ENCODE data around the gene TRHDE.

TRHDE gene

GRCh38 chr12:72330784-72331183 is 58.6 kb downstream of the TRHDE start:
- DNase-seq, result no peak

- no peak for DNase-seq
These were observed 65.2 kb downstream of the TRHDE start for GRCh38 chr12:72337382-72337781.

- no peak for DNase-seq
These were observed 65.8 kb downstream of the TRHDE start for GRCh38 chr12:72337946-72338345.

GRCh38 chr12:72338437-72338836 is 66.3 kb downstream of the TRHDE start:
- no peak for DNase-seq

GRCh38 chr12:72346363-72346944 is 74.3 kb downstream of the TRHDE start:
- DNase-seq, result no peak

- no peak for DNase-seq
These were observed 77.3 kb downstream of the TRHDE start for GRCh38 chr12:72349491-72349890.

GRCh38 chr12:72359416-72359815 is 87.2 kb downstream of the TRHDE start:
- no peak for DNase-seq

GRCh38 chr12:72365151-72365550 is 93.0 kb downstream of the TRHDE start:
- no peak for DNase-seq

GRCh38 chr12:72366255-72366654 is 94.1 kb downstream of the TRHDE start:
- DNase-seq, result no peak

GRCh38 chr12:72368298-72368697 is 96.1 kb downstream of the TRHDE start:
- DNase-seq, result no peak

GRCh38 chr12:72368719-72369422 is 96.7 kb downstream of the TRHDE start:
- no peak for DNase-seq

GRCh38 chr12:72369423-72369959 is 97.3 kb downstream of the TRHDE start:
- DNase-seq, result no peak

- DNase-seq, result no peak
These were observed 108.3 kb downstream of the TRHDE start for GRCh38 chr12:72380441-72380840.

GRCh38 chr12:72388322-72388721 is 116.2 kb downstream of the TRHDE start:
- no peak for DNase-seq

GRCh38 chr12:72390146-72390545 is 118.0 kb downstream of the TRHDE start:
- DNase-seq, result no peak

GRCh38 chr12:72406111-72406510 is 133.9 kb downstream of the TRHDE start:
- no peak for DNase-seq

GRCh38 chr12:72432037-72432604 is 160.0 kb downstream of the TRHDE start:
- DNase-seq, result no peak

GRCh38 chr12:72433298-72433697 is 161.1 kb downstream of the TRHDE start:
- no peak for DNase-seq

GRCh38 chr12:72434999-72435398 is 162.8 kb downstream of the TRHDE start:
- no peak for DNase-seq

GRCh38 chr12:72442217-72442616 is 170.0 kb downstream of the TRHDE start:
- no peak for DNase-seq

GRCh38 chr12:72444125-72444524 is 172.0 kb downstream of the TRHDE start:
- DNase-seq, result no peak

- no peak for DNase-seq
These were observed 172.4 kb downstream of the TRHDE start for GRCh38 chr12:72444566-72444965.

GRCh38 chr12:72448089-72448488 is 175.9 kb downstream of the TRHDE start:
- DNase-seq, result no peak

- no peak for DNase-seq
These were observed 176.6 kb downstream of the TRHDE start for GRCh38 chr12:72448805-72449204.
